Measurements from ENCODE around the gene PTCD2.

DNA sequence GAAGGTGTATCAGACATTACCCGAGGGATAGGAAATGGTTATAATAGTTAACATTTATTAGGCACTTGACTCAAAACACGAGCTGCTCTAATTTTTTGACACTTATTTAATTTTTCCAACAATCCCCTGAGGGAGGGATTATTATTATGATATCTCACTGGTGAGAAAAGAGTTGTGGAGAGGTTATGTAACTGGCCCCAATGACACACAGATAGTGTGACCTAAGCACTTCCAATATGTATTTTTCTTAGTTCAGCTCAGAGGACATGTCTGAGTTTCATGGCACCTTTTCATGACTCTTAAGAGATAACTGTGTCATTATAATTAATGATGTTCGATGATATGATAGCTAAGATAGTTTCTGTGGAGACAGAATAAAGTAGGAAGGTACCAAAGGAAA is 86.9 kb downstream of the PTCD2 start:
- TF ChIP-seq, protein P1, sequence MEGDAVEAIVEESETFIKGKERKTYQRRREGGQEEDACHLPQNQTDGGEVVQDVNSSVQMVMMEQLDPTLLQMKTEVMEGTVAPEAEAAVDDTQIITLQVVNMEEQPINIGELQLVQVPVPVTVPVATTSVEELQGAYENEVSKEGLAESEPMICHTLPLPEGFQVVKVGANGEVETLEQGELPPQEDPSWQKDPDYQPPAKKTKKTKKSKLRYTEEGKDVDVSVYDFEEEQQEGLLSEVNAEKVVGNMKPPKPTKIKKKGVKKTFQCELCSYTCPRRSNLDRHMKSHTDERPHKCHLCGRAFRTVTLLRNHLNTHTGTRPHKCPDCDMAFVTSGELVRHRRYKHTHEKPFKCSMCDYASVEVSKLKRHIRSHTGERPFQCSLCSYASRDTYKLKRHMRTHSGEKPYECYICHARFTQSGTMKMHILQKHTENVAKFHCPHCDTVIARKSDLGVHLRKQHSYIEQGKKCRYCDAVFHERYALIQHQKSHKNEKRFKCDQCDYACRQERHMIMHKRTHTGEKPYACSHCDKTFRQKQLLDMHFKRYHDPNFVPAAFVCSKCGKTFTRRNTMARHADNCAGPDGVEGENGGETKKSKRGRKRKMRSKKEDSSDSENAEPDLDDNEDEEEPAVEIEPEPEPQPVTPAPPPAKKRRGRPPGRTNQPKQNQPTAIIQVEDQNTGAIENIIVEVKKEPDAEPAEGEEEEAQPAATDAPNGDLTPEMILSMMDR (IDR thresholded peaks at IDR 0.05): no peak
- no peak for TF ChIP-seq POLR2A (IDR thresholded peaks at IDR 0.05)
